ENCODE measurements around the gene SLC38A10.

Gene SLC38A10

GRCh38 chr17:81250286-81251093 is 44.6 kb downstream of the SLC38A10 start:
- no peak overlapping the region for H3K27ac ChIP-seq
- TF ChIP-seq ZFX (IDR thresholded peaks at IDR 0.05) (no peak), CTCF (conservative IDR thresholded peaks at IDR 0.05) (no peak)

- H3K27ac ChIP-seq = no peak overlapping the region
- TF ChIP-seq ZFX (IDR thresholded peaks at IDR 0.05) (no peak), CTCF (conservative IDR thresholded peaks at IDR 0.05) (no peak)
Measured at GRCh38 chr17:81249223-81250040, 45.7 kb downstream of the SLC38A10 start.

DNA sequence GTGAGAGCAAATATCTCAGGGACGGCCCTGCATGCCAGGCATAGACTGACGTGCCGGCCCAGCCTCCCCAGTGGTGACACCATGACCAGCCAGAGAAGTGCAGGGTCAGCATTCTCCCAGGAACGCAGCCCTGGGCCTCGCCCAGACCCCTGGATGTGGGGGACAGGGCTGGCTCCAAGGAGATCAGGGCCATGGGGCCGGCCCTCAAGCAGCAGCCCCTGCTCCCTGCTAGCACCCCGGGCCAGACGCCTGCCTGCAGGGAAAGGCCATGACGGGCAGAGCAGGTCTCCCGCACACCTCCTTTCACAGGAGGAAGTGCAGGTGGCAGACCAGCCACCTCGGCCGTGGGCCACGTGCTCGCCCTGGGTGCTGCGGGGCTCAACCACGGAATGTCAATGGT is 46.5 kb downstream of the SLC38A10 start:
- no peak overlapping the region for H3K27ac ChIP-seq

DNA sequence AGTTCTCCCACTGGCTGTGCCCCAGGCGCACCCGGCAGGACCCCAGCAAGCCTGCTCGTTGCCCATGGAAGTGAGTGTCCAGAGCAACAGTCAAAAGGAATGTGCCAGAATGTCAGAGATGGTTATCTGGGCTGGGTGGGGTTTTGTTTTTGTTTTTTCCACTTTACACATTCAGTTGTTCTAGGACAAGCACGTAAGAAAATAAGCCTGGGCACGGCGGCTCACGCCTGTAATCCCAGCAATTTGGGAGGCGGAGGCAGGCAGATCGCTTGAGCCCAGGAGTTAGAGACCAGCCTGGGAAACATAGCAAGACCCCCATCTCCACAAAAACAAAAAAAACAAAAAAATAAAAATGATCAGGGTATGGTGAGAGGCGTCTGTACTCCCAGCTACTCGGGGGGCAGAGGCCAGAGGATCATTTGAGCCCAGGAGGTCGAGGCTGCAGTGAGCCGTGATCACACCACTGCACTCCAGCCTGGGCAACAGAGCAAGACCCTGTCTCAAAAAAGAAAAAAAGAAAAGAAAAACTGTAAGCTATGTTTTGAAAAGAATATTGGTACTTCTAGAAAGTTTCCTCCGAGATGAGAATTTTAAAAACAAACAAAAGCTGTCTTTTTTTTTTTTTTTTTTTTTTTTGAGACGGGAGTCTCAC is 47.6 kb downstream of the SLC38A10 start:
- H3K27ac ChIP-seq = no peak overlapping the region
- TF ChIP-seq ZFX (IDR thresholded peaks at IDR 0.05) (no peak), CTCF (conservative IDR thresholded peaks at IDR 0.05) (no peak)

More for the DNA sequence above, 46.5 kb downstream of the SLC38A10 start:
- TF ChIP-seq ZFX (IDR thresholded peaks at IDR 0.05) (no peak), CTCF (conservative IDR thresholded peaks at IDR 0.05) (no peak)

- TF ChIP-seq ZFX (IDR thresholded peaks at IDR 0.05) (no peak), CTCF (conservative IDR thresholded peaks at IDR 0.05) (no peak)
- no peak overlapping the region for H3K27ac ChIP-seq
Measured at GRCh38 chr17:81246679-81247338, 48.3 kb downstream of the SLC38A10 start.

DNA sequence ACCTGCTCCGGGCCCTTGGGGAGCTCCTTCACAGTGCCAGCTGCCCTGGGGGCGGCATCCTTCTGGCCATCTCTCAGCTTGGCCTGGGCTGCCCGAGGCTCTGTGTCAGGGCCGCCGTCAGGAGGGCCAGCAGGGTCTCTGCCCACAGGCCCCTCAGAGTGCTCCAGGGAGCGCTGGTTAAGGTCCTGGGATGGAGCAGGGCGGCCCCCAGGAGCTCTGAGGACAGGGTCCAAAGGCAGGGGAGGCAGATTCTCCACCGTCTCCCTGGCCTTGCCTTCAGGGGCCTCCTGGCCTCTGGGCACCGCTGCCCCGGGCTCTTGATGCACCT is 48.8 kb downstream of the SLC38A10 start:
- H3K27ac ChIP-seq = no peak overlapping the region

More for the DNA sequence above, 48.8 kb downstream of the SLC38A10 start:
- no peak for TF ChIP-seq ZFX (IDR thresholded peaks at IDR 0.05)
- TF ChIP-seq CTCF (conservative IDR thresholded peaks at IDR 0.05) = no peak

All from C4-2B (cell line).